Measurements from ENCODE around the gene IL2RA. TPM values are rescaled to one million over a fixed set of nuclear protein-coding genes. Genes with fewer than 3 reads are reported as not detected.

The IL2RA gene
- total RNA-seq, 2 donors from 2014 or later = 21.0 to 48.2 TPM

DNA sequence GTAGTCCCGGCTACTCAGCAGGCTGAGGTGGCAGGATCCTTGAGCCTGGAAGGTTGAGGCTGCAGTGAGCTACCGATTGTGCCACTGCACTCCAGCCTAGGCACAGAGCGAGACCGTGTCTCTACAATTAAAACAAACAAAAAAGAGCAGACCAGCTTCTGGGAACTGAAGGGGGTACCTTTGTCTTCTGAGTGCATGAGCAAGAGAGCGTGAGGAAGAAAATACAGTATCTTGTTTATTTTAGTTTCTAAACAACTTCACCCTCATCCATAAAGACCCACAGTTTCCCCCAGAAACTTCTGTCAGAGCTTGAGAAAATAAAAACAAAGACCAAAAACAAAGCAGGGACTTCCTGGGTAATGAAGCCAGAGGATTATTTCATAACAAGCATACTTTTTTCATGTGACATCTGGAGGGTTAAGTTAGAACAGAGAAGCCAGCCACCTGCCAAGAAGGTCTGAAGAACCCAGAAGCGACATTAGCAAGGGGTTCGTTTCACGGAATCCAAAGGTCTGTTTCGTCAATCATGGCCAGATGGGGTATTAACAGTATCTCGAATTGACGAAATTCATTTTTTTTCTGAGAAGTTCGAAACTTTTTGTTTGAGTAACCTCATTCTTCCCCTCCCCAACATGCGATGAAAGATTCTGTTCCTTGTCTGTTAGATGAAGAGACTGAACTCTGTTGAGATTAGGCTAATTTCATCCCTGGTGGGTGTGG lies 10.2 kb upstream of the IL2RA start:
- H3K4me3 ChIP-seq = no peak overlapping the region
- ATAC-seq (ENCODE audit: insufficient number of reproducible peaks, low FRiP score, low read depth) = no peak
- peaks cover 3 to 4% of the 10 kb centered on the region in 2 donors for H3K4me1 ChIP-seq (ENCODE audit: control insufficient read depth in 1 of 2, low read depth in 2 of 2)
- H3K27ac ChIP-seq = no peak overlapping the region
- DNase-seq (ENCODE audit: low spot score) = no peak
- H3K9me3 ChIP-seq = no peaks in the 10 kb centered on the region
- no peaks in the 10 kb centered on the region for H3K36me3 ChIP-seq
- TF ChIP-seq, protein P1, sequence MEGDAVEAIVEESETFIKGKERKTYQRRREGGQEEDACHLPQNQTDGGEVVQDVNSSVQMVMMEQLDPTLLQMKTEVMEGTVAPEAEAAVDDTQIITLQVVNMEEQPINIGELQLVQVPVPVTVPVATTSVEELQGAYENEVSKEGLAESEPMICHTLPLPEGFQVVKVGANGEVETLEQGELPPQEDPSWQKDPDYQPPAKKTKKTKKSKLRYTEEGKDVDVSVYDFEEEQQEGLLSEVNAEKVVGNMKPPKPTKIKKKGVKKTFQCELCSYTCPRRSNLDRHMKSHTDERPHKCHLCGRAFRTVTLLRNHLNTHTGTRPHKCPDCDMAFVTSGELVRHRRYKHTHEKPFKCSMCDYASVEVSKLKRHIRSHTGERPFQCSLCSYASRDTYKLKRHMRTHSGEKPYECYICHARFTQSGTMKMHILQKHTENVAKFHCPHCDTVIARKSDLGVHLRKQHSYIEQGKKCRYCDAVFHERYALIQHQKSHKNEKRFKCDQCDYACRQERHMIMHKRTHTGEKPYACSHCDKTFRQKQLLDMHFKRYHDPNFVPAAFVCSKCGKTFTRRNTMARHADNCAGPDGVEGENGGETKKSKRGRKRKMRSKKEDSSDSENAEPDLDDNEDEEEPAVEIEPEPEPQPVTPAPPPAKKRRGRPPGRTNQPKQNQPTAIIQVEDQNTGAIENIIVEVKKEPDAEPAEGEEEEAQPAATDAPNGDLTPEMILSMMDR (IDR thresholded peaks at IDR 0.05) = no peak
- H3K27me3 ChIP-seq (replicated peaks; ENCODE audit: insufficient read depth) = no peaks in the 10 kb centered on the region

DNA sequence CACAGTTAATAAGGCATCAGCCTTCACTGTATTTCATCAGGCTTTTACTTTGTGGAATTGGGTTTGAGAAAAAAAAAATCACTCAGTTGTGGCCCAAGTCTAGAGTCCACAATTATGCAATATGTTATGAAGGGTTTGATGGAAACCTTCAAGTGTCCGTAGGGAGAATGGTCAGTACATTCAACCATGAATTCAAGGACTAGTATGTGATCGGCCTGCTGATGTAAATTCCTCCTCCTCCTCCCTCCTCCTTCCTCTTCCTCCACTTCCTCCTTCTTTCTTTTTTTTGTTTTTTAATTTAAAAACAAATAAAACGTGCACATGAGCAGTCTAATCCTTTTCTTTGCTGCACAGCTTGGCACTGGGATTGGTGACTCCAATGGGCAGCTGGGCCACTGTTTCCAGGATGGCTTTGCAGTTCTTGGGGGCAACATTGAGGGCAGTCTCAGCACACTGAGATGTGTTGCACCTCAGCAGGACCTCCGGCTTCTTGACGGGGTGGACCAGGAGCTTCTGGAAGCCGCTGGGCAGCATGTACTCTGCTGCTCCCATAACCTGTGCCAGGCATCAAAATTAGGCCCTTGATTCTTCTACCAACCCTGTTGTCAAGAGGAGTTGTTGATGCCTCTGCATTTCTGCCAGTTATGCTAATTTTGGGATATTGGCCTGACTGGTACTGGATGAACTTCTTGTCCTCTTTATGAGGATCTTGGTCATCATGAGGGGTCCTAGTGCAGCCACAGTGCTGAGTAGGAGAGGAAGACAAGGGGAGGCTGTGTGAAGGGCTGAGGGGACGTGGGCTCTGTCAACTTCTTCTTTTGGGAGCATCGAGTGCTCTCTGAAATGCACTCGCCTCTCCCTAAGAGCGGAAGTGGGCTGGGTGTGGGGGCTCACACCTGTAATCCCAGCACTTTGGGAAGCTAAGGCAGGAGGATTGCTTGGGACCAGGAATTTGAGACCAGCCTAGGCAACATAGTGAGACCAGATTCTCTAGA lies 9.3 kb upstream of the IL2RA start:
- H3K36me3 ChIP-seq = no peaks in the 10 kb centered on the region
- H3K4me3 ChIP-seq = no peak overlapping the region
- ATAC-seq (ENCODE audit: insufficient number of reproducible peaks, low FRiP score, low read depth) (no peak), DNase-seq (ENCODE audit: low spot score) (no peak)
- no peak overlapping the region for H3K27ac ChIP-seq
- peaks cover 3 to 4% of the 10 kb centered on the region in 2 donors for H3K4me1 ChIP-seq (ENCODE audit: control insufficient read depth in 1 of 2, low read depth in 2 of 2)
- H3K27me3 ChIP-seq (replicated peaks; ENCODE audit: insufficient read depth) = no peaks in the 10 kb centered on the region
- no peaks in the 10 kb centered on the region for H3K9me3 ChIP-seq
- TF ChIP-seq, protein P1 (IDR thresholded peaks at IDR 0.05) = no peak

DNA sequence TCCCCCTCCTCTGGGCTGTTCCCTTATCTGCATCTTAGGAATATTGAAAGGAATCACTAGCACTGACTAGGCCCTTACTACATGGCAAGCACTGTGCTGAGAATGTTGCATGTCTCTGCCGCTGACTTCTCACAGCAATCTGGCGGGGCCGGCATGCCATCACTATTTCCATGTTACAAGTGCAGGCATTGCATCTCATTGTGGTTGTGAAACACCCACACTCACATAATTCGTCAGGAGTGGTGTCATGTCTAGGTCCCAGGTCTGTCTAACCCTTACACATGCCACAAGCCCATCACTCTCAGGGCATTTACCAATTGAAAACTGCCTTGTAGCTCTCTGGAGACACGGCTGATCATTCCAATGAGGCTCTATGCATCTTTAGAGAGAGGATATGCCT lies 8.5 kb upstream of the IL2RA start:
- ATAC-seq (ENCODE audit: insufficient number of reproducible peaks, low FRiP score, low read depth) (no peak), DNase-seq (ENCODE audit: low spot score) (no peak)
- Histone ChIP-seq H3K36me3 (no peaks in the 10 kb centered on the region), H3K4me1 (ENCODE audit: control insufficient read depth in 1 of 2, low read depth in 2 of 2) (peaks cover 3 to 4% of the 10 kb centered on the region in 2 donors), H3K27me3 (replicated peaks; ENCODE audit: insufficient read depth) (no peaks in the 10 kb centered on the region), H3K4me3 (no peak overlapping the region), H3K27ac (no peak overlapping the region), H3K9me3 (no peaks in the 10 kb centered on the region)
- TF ChIP-seq, protein P1 (IDR thresholded peaks at IDR 0.05) = no peak

DNA sequence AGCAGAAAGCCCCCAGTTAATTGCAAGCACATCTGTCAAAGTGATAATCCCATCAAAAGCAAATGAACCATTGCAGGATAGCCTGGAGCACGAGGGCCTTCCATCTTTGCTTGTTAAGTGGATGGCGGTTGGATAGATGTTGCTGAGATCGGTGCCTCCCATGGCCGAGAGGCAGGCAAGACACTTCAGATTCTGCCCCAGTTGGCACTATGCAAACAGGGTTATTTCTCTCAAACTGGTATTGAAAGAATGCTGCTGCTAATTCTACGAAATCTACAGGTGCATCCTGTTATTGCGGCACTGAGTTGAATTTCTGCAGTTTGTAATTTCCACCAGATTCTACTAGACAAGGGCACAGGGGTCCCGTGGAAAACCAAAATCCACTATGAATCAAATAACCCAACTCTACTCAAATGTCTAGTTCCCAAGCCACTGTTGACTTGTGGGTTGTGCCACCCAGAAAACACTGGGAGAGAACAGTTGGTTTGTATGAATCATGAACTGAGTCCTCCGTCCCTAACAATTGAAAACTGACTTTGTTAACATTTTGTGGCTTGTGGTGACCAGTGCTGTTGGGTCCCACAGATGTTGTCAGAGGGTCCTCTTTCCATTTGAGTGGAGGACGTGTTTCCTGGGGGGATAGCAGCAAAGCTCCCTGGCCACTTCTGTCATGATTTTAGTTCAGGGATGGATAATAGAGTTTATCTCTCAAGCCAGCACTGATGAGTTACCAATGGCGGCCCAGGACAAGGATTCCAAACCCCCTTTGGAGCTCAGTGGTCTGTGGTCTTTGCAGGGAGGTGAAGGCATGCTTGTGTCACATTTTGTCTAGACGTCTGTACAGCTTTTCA lies 7.1 kb upstream of the IL2RA start:
- DNase-seq (ENCODE audit: low spot score) (no peak), ATAC-seq (ENCODE audit: insufficient number of reproducible peaks, low FRiP score, low read depth) (no peak)
- TF ChIP-seq, protein P1 (IDR thresholded peaks at IDR 0.05) = no peak
- Histone ChIP-seq H3K27me3 (replicated peaks; ENCODE audit: insufficient read depth) (no peaks in the 10 kb centered on the region), H3K36me3 (no peaks in the 10 kb centered on the region), H3K27ac (no peak overlapping the region), H3K4me1 (ENCODE audit: control insufficient read depth in 1 of 2, low read depth in 2 of 2) (peaks cover 0 to 3% of the 10 kb centered on the region in 2 donors), H3K4me3 (no peak overlapping the region), H3K9me3 (no peaks in the 10 kb centered on the region)
